K562 (cell line): Measurements from ENCODE around the gene LRCOL1. TPM values are rescaled to one million over a fixed set of nuclear protein-coding genes. Genes with fewer than 3 reads are reported as not detected.

ENCODE experiments used
- ATAC-seq: fragments of 200-7000 bp; cut with Tn5 transposase; 3 replicates; pipeline ENCODE4 v1.9.1; 2020; ENCODE audit warnings: moderate library complexity
- BruUV-seq: library from RNA; stranded (reverse); fragments of 400-500 nt; replicated peaks from 2 replicates; lab custom pipeline; 2021; lab: Mats Ljungman, UMichigan
- CTCF ChIA-PET: fragments of 300-600 bp; formaldehyde crosslinking; extraction: SDS; loops from one replicate; lab custom pipeline; 2021; ENCODE audit warnings: low intra/inter-chr PET ratio; lab: Yijun Ruan, JAX
- POLR2A ChIA-PET: fragments of 300-600, 350-650 bp; sonication (Branson Sonifier 250); formaldehyde crosslinking; extraction: SDS; loops from one replicate; lab custom pipeline; 2021; ENCODE audit warnings: antibody characterized with exemption, inconsistent platforms; lab: Yijun Ruan, JAX
- DNase-seq, 4 experiments: peaks; one replicate each; pipeline versions ENCODE4 v3.0.0 to v3.0.0-alpha.2; 2011 to 2018; ENCODE audit warnings: low spot score in 3 of 4, mixed read lengths in 3 of 4; ENCODE audit errors: extremely low read depth in 1 of 4
- FAIRE-seq: peaks from 2 replicates; lab custom pipeline; 2011; peaks lifted over from hg19 to GRCh38; lab: Jason Lieb, UNC
- H2AFZ ChIP-seq: 2 replicates; pipeline ENCODE4 v1.6.0; 2011; ENCODE audit warnings: low read depth, low read length, control low read depth, inconsistent platforms
- H3K27ac ChIP-seq: fragments of 200-600 bp; 3 replicates; pipeline ENCODE4 v1.8.0; 2011; ENCODE audit warnings: low read depth, mild to moderate bottlenecking, control low read depth, inconsistent platforms, low read length, moderate library complexity, mixed read lengths; ENCODE audit errors: extremely low read depth
- H3K27me3 ChIP-seq, 2 experiments: fragments of 300-600 bp in 1 of 2; 2 replicates in 1 of 2; 3 replicates in 1 of 2; pipeline versions ENCODE4 v1.6.0 to v1.8.0; 2011; ENCODE audit warnings: inconsistent platforms in 2 of 2, low read length in 2 of 2, mild to moderate bottlenecking in 1 of 2, mixed read lengths in 1 of 2, moderate library complexity in 1 of 2; ENCODE audit not compliant: control insufficient read depth in 2 of 2, insufficient read depth in 2 of 2
- H3K36me3 ChIP-seq: fragments of 300-600 bp; 3 replicates; pipeline ENCODE4 v1.8.0; 2011; ENCODE audit warnings: mild to moderate bottlenecking, low read length, inconsistent platforms; ENCODE audit not compliant: control insufficient read depth, insufficient read depth
- H3K4me1 ChIP-seq, 2 experiments: fragments of 200-600 bp in 1 of 2; replicated peaks in 1 of 2; 2 replicates in 1 of 2; 3 replicates in 1 of 2; pipeline versions ENCODE4 v1.5.1 to v1.8.0; 2011; ENCODE audit warnings: inconsistent platforms in 2 of 2, low read length in 2 of 2, mild to moderate bottlenecking in 1 of 2, mixed read lengths in 1 of 2, moderate library complexity in 1 of 2; ENCODE audit not compliant: control insufficient read depth in 2 of 2, insufficient read depth in 2 of 2
- H3K4me2 ChIP-seq: 2 replicates; pipeline ENCODE4 v1.6.1; 2011; ENCODE audit warnings: low read length, control low read depth, inconsistent platforms, mixed read lengths; ENCODE audit not compliant: insufficient read depth
- H3K4me3 ChIP-seq: fragments of 200-600 bp; sonication (generic), shearing (Covaris generic); 2 replicates; pipeline ENCODE4 v1.5.1; 2016; ENCODE audit warnings: control low read depth, inconsistent platforms
- H3K79me2 ChIP-seq: fragments of 200-600 bp; 3 replicates; pipeline ENCODE4 v1.8.0; 2011; ENCODE audit warnings: low read length, inconsistent platforms; ENCODE audit not compliant: control insufficient read depth, insufficient read depth
- H3K9ac ChIP-seq, 2 experiments: 2 replicates each; pipeline versions ENCODE4 v1.6.0 to v1.6.1; 2011; ENCODE audit warnings: low read depth in 2 of 2, low read length in 2 of 2, control low read depth in 1 of 2, inconsistent platforms in 1 of 2, mild to moderate bottlenecking in 1 of 2, mixed read lengths in 1 of 2; ENCODE audit not compliant: insufficient read depth in 1 of 2
- H3K9me1 ChIP-seq: one replicate; pipeline ENCODE4 v1.6.0; 2011; ENCODE audit warnings: inconsistent platforms, mild to moderate bottlenecking, low read length, moderate library complexity; ENCODE audit not compliant: control insufficient read depth, insufficient read depth
- H3K9me3 ChIP-seq: replicated peaks from 2 replicates; pipeline ENCODE4 v1.5.1; 2011; ENCODE audit warnings: low read depth, low read length, inconsistent platforms; ENCODE audit not compliant: control insufficient read depth, insufficient read depth
- H4K20me1 ChIP-seq: replicated peaks from 2 replicates; pipeline ENCODE4 v1.6.1; 2011; ENCODE audit warnings: low read length, inconsistent platforms, mixed read lengths; ENCODE audit not compliant: control insufficient read depth, insufficient read depth
- BRD4 ChIP-seq: fragments of 200-600 bp; sonication (generic); IDR thresholded peaks from 2 replicates; pipeline ENCODE4 v1.6.1; 2017; ENCODE audit warnings: inconsistent platforms
- FIP1L1 ChIP-seq: fragments of 200-400 bp; formaldehyde crosslinking; IDR thresholded peaks from 2 replicates; pipeline ENCODE4 v1.6.1; 2018; ENCODE audit warnings: mild to moderate bottlenecking, low read depth, low read length; ENCODE audit not compliant: poor library complexity, severe bottlenecking
- L3MBTL2 ChIP-seq: fragments of 450-650 bp; IDR thresholded peaks from 2 replicates; pipeline ENCODE4 v1.6.1; 2016; ENCODE audit warnings: mild to moderate bottlenecking, moderate library complexity
- MAZ ChIP-seq, 2 experiments: fragments of 450-650 bp in 1 of 2; sonication (generic) in 1 of 2; formaldehyde crosslinking; IDR thresholded peaks in 1 of 2; conservative IDR thresholded peaks in 1 of 2; 2 replicates each; pipeline versions ENCODE4 v1.4.0 to v1.5.0; 2020; ENCODE audit warnings: mild to moderate bottlenecking in 1 of 2, missing genetic modification reagents in 1 of 2
- MYC ChIP-seq, 2 experiments: fragments of 250-450 bp in 1 of 2; sonication (Bioruptor Pico) in 1 of 2; IDR thresholded peaks; 2 replicates each; pipeline versions ENCODE4 v1.5.1 to v1.6.1; 2012 to 2021; ENCODE audit warnings: low read depth in 2 of 2, borderline replicate concordance in 1 of 2, improper control_type of control experiment in 1 of 2, low read length in 1 of 2, mild to moderate bottlenecking in 1 of 2, moderate library complexity in 1 of 2
- NCOA1 ChIP-seq: fragments of 450-650 bp; IDR thresholded peaks from 2 replicates; pipeline ENCODE4 v1.6.1; 2016; ENCODE audit warnings: low read depth
- SIN3A ChIP-seq, 2 experiments: fragments of 150-350 bp in 1 of 2; IDR thresholded peaks; 2 replicates each; pipeline ENCODE4 v1.6.1; 2011 to 2016; ENCODE audit warnings: borderline replicate concordance in 2 of 2, low read depth in 2 of 2, low read length in 2 of 2, mild to moderate bottlenecking in 2 of 2, moderate library complexity in 2 of 2; ENCODE audit not compliant: control insufficient read depth in 1 of 2
- SPI1 ChIP-seq: IDR thresholded peaks from 2 replicates; pipeline ENCODE4 v1.6.1; 2011; ENCODE audit warnings: low read depth, low read length, control low read depth, borderline replicate concordance
- TEAD4 ChIP-seq, 2 experiments: sonication (generic) in 1 of 2; formaldehyde crosslinking in 1 of 2; IDR thresholded peaks; 2 replicates each; pipeline versions ENCODE4 v1.6.1 to v1.8.0; 2012 to 2022; ENCODE audit warnings: borderline replicate concordance in 1 of 2, inconsistent platforms in 1 of 2, low read length in 1 of 2, mild to moderate bottlenecking in 1 of 2, missing genetic modification reagents in 1 of 2
- ZNF121 ChIP-seq: sonication (generic); formaldehyde crosslinking; conservative IDR thresholded peaks from 2 replicates; pipeline ENCODE4 v1.8.0; 2022; ENCODE audit warnings: missing genetic modification reagents
- WGBS: fragments of 100-300 bp; shearing (Covaris generic); methylation state at CpG from one replicate; pipeline ENCODE4 v1.1.6; 2016; ENCODE audit warnings: low coverage, mixed read lengths; ENCODE audit not compliant: insufficient coverage; ENCODE audit errors: missing lambda C conversion rate; 5-methylcytosine and 5-hydroxymethylcytosine counted together
- in situ Hi-C: fragments of 300-500 bp; cut with MboI; formaldehyde crosslinking; loops from 4 replicates; pipeline ENCODE4 v1.15.0; 2018; ENCODE audit warnings: inconsistent platforms, mixed read lengths
- intact Hi-C: fragments of 100-400 bp; cut with micrococcal nuclease; formaldehyde crosslinking; loops from 2 replicates; pipeline ENCODE4 v1.14.2; 2022
- polyA plus RNA-seq, 8 experiments: library from polyadenylated mRNA; depleted of rRNA in 4 of 8; stranded (reverse) in 5 of 8; unstranded in 3 of 8; fragments of >200 nt; fragmentation: Nextera tagmentation in 2 of 8; fragmentation: Illumina TruSeq in 1 of 8; extraction: Ambion mirVana in 2 of 8; extraction: Trizol in 1 of 8; gene quantifications; 2 replicates each; pipeline versions ENCODE4 v1.2.1 to v1.2.3, GENCODE V29; 2011 to 2014; ENCODE audit warnings: inconsistent platforms in 1 of 8, missing spikeins in 1 of 8
- total RNA-seq, 7 experiments: library from RNA; depleted of rRNA in 6 of 7; stranded (reverse); fragments of >200 nt in 6 of 7; fragmentation: Illumina TruSeq in 2 of 7; extraction: Trizol in 2 of 7; gene quantifications; 2 replicates each; pipeline versions ENCODE4 v1.2.1 to v1.2.3, GENCODE V29; 2011 to 2021; ENCODE audit warnings: low replicate concordance in 1 of 7
- TF ChIP-seq, protein P1 (sequence below): fragments of 450-650 bp; IDR thresholded peaks from 2 replicates; pipeline ENCODE4 v1.6.1; 2017; ENCODE audit warnings: antibody characterized with exemption, mild to moderate bottlenecking
- TF ChIP-seq, protein P2 (sequence below): sonication (generic); formaldehyde crosslinking; IDR thresholded peaks from 2 replicates; pipeline ENCODE4 v1.8.0; 2022; ENCODE audit warnings: mild to moderate bottlenecking, missing genetic modification reagents
- TF ChIP-seq, protein P3 (sequence below): fragments of 450-650 bp; formaldehyde crosslinking; IDR thresholded peaks from 2 replicates; pipeline ENCODE4 v1.4.0; 2020; ENCODE audit warnings: mild to moderate bottlenecking

Gene LRCOL1
- total and polyA plus RNA-seq, 9 of the 15 experiments (the other 6 are each of a cell fraction or from before 2014, with no cell fraction given), result not detected

DNA sequence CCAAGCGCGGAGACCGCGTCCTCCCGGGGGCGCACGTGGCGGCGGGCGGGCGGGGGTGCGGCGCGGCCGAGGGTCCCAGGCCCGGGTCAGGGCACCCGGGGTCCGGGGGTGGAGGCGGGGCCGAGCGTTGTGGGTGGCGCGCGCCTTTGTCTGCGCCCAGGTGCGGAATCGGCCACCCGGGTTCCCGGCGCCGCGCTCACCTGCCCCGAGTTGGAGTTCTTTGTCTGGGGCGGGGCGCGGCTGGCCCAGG lies 50.1 kb downstream of the LRCOL1 start:
- peaks cover 22% of the 10 kb centered on the region; the same call in 2 of the 3 replicates for H3K36me3 ChIP-seq
- H3K27me3 ChIP-seq, result no peaks in the 10 kb centered on the region
- H2AFZ ChIP-seq, result peak overlapping the region; percentile 66
- peaks cover 5% of the 10 kb centered on the region for H3K9me1 ChIP-seq
- ChIA-PET CTCF (interaction anchor here (0.7 to 2.4 kb wide), 3 partner anchors 43 to 1644 kb away, joined by 3 to 10 read pairs (median 4); no protein-coding TSS in a partner anchor), POLR2A (interaction anchor here (1.0 to 1.1 kb wide), 2 partner anchors 33 to 145 kb away, joined by 3 to 5 read pairs; no protein-coding TSS in a partner anchor)
- no peaks in the 10 kb centered on the region for H3K9me3 ChIP-seq
- in situ Hi-C loops, result loop anchor here (10.0 kb wide), 1 partner anchor 865 kb away; no protein-coding TSS in a partner anchor
- H3K4me1 ChIP-seq, result peaks cover 6 to 60% of the 10 kb centered on the region in 2 experiments; a peak in 2 of 5 replicates
- H4K20me1 ChIP-seq, result peaks cover 5% of the 10 kb centered on the region; the same call in 1 of the 2 replicates
- no TSS peak for BruUV-seq
- intact Hi-C loops, result loop anchor here (2.0 kb wide), 1 partner anchor 145 kb away; no protein-coding TSS in a partner anchor
- under 1% methylated on average over 22 of the region's 36 CpGs for WGBS
- peak overlapping the region; percentile 76 for H3K4me2 ChIP-seq
- H3K4me3 ChIP-seq, result peak overlapping the region; percentile 83
- peaks cover 45% of the 10 kb centered on the region for H3K79me2 ChIP-seq
- ATAC-seq, result peak; percentile 10
- peak overlapping the region; percentile 57 to 89 for H3K9ac ChIP-seq
- FAIRE-seq, result no peak
- peak; percentile 60 to 84 (median 73) for DNase-seq
- peak overlapping the region; percentile 80 for H3K27ac ChIP-seq
- TF ChIP-seq, protein P1, sequence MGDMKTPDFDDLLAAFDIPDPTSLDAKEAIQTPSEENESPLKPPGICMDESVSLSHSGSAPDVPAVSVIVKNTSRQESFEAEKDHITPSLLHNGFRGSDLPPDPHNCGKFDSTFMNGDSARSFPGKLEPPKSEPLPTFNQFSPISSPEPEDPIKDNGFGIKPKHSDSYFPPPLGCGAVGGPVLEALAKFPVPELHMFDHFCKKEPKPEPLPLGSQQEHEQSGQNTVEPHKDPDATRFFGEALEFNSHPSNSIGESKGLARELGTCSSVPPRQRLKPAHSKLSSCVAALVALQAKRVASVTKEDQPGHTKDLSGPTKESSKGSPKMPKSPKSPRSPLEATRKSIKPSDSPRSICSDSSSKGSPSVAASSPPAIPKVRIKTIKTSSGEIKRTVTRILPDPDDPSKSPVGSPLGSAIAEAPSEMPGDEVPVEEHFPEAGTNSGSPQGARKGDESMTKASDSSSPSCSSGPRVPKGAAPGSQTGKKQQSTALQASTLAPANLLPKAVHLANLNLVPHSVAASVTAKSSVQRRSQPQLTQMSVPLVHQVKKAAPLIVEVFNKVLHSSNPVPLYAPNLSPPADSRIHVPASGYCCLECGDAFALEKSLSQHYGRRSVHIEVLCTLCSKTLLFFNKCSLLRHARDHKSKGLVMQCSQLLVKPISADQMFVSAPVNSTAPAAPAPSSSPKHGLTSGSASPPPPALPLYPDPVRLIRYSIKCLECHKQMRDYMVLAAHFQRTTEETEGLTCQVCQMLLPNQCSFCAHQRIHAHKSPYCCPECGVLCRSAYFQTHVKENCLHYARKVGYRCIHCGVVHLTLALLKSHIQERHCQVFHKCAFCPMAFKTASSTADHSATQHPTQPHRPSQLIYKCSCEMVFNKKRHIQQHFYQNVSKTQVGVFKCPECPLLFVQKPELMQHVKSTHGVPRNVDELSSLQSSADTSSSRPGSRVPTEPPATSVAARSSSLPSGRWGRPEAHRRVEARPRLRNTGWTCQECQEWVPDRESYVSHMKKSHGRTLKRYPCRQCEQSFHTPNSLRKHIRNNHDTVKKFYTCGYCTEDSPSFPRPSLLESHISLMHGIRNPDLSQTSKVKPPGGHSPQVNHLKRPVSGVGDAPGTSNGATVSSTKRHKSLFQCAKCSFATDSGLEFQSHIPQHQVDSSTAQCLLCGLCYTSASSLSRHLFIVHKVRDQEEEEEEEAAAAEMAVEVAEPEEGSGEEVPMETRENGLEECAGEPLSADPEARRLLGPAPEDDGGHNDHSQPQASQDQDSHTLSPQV, result 0 out of 2 replicates have a peak, but pooled peaks have one; percentile 33
- 0 out of 2 replicates have a peak, but pooled peaks have one; percentile 9 for TF ChIP-seq MYC (IDR thresholded peaks at IDR 0.05; ENCODE audit: low read depth, low read length)
- TF ChIP-seq MYC (CRISPR knock-in tag; IDR thresholded peaks at IDR 0.05; ENCODE audit: borderline replicate concordance, low read depth), result no peak
- peak; percentile 11 for TF ChIP-seq FIP1L1
- 0 out of 4 replicates have a peak, but pooled peaks of 1 of the 2 experiments have one; percentile 15 for TF ChIP-seq MAZ (CRISPR knock-in tag; conservative IDR thresholded peaks at IDR 0.05 in 1 of 2, IDR thresholded peaks at IDR 0.05 in 1 of 2)
- TF ChIP-seq NCOA1, result no peak
- TF ChIP-seq, protein P2, sequence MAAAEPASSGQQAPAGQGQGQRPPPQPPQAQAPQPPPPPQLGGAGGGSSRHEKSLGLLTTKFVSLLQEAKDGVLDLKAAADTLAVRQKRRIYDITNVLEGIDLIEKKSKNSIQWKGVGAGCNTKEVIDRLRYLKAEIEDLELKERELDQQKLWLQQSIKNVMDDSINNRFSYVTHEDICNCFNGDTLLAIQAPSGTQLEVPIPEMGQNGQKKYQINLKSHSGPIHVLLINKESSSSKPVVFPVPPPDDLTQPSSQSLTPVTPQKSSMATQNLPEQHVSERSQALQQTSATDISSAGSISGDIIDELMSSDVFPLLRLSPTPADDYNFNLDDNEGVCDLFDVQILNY (CRISPR knock-in tag), result no peak
- no peak for TF ChIP-seq SPI1
- 0 out of 2 replicates have a peak, but pooled peaks have one; percentile 21 for TF ChIP-seq L3MBTL2
- 0 out of 2 replicates have a peak, but pooled peaks have one; percentile 17 for TF ChIP-seq ZNF121 (CRISPR knock-in tag)
- TF ChIP-seq TEAD4 (IDR thresholded peaks at IDR 0.05; ENCODE audit: low read length), result no peak
- no peak for TF ChIP-seq TEAD4 (CRISPR knock-in tag; IDR thresholded peaks at IDR 0.05; ENCODE audit: borderline replicate concordance)
- TF ChIP-seq SIN3A (IDR thresholded peaks at IDR 0.05; ENCODE audit: borderline replicate concordance in 2 of 2, control insufficient read depth in 1 of 2, low read depth in 2 of 2, low read length in 2 of 2), result peak in 1 of 2 experiments; percentile 40; a peak in 1 of 4 replicates
- 0 out of 2 replicates have a peak, but pooled peaks have one; percentile 23 for TF ChIP-seq BRD4
- TF ChIP-seq, protein P3, sequence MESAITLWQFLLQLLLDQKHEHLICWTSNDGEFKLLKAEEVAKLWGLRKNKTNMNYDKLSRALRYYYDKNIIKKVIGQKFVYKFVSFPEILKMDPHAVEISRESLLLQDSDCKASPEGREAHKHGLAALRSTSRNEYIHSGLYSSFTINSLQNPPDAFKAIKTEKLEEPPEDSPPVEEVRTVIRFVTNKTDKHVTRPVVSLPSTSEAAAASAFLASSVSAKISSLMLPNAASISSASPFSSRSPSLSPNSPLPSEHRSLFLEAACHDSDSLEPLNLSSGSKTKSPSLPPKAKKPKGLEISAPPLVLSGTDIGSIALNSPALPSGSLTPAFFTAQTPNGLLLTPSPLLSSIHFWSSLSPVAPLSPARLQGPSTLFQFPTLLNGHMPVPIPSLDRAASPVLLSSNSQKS (CRISPR knock-in tag), result no peak
